Activated CD4-positive, alpha-beta T cell treated with anti-CD3 and anti-CD28 coated beads, Interleukin-2, amount 50 U/mL, for 48 hours (primary cell): ENCODE results near the gene DUS1L.
A peak's percentile ranks its signal among the peaks of the same experiment; 100 is the strongest.

Experiments
- DNase-seq, 2 experiments: peaks; one replicate each; pipeline ENCODE4 v3.0.0-alpha.2; 2020

DUS1L gene

DNA sequence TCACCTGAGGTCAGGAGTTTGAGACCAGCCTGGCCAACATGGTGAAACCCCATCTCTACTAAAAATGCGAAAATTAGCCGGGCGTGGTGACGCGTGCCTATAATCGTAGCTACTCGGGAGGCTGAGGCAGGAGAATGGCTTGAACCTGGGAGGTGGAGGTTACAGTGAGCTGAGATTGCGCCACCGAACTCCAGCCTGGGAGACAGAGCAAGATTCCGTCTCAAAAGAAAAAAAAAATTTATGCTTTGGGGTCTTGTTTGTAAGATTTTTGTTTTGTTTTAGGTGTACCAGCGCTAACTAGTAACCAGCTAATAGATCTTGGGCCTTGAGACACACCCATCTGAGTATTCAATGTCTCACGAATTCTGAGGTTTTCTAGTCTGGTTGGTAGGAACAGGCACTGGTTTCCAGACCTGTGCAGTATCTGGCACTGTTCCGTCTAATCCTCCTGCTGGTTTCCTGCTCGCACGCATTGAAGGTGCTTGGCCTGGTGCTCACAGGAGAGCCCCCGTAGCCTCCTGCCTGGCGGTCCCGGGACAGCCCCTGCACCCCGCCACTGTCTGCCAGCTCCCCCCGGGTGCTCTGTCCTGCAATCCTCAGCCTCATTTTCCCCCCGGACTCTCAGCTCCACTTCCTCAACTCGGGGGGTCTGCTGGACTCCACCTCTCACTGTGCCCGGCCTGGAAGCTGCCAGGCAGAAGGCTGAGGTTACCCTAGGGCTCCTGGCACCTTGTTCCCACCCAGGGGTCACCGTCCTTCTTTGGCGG, 10.6 kb upstream of the DUS1L start:
- DNase-seq: no peak

DNA sequence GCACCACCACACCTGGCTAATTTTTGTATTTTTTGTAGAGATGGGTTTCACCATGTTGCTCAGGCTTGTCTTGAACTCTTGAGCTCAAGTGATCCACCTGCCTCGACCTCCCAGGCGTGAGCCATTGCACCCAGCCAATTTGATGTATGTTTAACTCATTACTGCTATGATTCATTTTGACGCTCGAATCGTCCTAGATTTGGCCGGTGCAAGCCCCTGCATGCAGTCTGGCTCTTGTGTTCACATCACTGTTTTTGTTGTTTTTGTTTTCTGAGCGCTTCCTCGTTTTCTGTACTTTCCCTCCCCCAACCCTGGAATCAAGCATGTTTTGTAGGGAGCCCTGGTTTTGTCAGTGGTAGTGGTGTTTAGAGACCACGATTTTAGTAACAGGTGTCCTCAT, 7.8 kb upstream of the DUS1L start:
- DNase-seq: no peak

- no peak for DNase-seq
Observed at GRCh38 chr17:82072827-82073226, 7.2 kb upstream of the DUS1L start.

DNA sequence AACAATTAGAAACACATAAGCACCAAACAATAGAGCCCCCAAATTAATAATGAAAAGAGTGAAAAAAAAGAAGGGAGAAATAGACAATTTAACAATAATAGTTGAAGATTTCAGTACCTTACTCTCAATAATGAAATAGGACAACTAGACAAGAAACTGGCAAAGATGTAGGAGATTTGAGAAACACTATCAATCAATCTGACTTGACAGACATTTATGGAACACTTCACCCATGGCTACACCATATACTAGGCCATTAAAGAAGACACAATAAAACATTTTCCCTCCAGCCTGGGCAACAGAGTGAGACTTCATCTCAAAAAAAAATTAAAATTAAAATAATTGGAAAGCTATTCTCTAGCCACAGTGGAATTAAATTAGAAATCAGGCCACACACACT, 5.0 kb upstream of the DUS1L start:
- no peak for DNase-seq

DNA sequence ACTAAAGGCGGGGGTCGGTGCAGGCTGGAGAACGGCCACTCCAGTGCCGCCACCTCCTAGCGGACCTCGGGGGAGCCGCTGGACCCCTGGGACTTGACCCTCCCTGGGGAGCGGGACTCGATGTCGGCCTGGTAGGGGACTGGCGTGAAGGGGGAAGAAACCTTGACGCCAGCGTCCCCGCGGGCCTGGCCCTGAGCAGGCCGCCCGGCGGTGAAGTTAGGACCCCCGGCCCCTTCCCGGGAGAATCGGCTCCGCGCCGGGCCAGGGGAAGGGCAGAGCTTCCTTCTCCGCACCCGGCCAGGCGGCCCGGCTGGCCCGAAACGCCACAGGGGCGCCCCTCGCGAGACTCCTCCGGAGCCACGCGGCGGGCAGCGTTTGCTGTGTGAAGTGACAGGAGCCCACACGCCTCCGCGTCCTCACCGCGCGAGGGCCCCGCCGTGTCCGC, 389 bp downstream of the DUS1L start:
- DNase-seq: no peak

GRCh38 chr17:82064433-82065192, 991 bp downstream of the DUS1L start:
- no peak for DNase-seq

DNA sequence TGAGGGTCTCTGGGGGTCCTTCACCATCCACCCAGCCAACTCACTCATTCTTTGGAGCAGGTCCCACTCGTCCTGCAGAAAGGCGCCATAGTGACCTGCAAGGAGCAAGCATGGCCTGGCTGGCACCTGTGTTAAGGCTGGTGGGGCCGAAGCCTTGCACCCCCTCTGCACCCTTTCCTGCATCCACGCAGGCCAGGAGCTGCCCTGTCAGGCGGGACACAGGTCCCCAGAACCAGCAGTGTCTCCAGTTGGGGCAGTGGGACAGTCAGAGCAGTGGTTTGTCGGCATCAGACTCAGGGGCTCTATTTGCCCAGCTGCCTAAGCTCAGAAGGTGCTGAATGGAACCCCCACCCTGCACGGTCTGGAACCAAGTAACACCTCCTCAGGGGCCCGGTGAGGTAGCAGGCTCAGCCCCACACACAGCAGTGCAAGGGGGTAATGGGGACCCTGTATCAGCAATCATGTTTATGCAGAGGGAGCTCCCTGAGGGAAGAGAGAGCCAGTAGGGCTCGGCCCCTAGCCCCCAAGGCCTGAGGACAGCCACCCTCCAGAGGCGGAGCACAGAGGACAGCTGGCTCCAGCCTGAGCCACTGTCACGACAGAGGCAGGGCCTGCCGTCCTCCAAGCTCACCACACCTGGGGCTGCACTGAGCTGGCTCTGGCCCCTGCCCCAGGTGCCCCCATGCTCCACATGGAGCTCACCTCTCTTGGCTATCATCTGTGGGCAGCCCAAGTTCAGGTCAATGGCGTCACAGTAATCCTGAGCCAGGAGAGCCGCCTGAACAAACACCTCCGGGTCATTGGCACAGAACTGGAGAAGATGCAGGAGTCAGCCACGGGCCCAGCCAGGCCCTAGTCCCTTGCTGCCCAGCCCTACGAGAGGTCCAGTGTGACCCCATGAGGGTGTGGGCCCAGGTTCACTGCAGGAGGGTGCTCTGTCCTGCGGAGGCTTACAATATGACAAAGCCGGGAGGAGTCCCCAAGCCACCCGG, 1.9 kb downstream of the DUS1L start:
- no peak for DNase-seq

DNA sequence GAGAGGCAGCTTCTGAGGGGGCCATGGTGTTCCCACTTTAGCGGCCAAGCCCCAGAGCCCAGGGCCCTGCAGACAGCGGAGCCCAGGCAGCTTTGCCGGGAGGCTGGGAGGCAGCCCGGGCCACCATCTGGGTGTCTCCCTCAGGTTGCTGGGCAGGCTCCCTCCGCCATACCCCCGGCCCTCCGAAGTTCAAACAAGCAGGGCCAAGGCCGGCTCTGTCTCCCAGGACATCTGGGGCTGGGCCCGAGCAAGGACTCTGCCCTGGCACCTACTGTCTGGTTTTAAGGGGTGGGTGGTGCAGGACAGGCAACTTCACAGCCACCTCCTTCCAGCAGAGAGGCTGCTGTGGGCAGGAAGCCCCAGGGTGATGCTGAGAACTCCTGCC, 2.6 kb downstream of the DUS1L start:
- no peak for DNase-seq

DNA sequence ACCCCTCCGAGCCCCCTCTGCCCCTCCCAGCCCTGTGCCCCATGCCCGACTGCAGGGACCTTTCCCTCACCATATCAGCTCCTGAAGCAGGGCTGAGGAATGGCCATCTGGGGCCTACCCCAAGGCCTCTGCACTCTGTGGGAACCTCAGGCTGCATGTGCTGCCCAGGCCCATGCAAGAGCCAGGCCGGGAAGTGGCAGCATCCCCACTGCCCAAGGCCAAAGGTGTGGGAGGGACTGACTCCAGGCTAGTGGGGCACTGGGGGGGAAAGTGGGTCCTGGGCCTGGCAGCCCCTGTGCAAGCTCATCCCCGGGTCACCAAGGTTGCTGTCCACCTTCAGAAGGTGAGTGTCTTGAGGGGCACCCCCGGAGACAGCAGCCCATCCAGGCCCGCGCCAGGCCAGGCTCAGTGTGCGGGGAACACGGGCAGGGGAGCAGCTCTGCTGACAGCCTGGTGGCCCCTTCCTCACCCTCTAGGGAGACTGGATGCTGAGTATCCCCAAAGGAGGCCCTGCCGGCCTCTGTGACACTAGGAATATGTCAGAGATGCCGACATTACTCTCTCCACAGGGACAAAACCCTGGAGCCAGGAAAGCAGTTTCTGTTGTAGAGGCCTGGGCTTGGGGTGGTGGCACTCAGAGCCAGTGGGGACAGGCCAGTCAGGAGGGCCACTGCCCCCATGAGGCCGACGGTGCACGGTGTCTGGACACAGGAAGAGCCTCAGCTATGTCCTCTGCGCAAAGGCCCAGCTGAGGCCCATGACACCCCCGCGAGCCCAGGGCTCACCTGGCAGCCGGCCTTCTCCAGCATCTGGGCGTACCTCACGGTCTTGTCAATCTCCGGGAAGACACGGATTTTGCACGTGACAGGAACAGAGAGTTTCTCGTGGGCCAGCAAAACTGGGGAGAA, 3.3 kb downstream of the DUS1L start:
- no peak for DNase-seq

DNA sequence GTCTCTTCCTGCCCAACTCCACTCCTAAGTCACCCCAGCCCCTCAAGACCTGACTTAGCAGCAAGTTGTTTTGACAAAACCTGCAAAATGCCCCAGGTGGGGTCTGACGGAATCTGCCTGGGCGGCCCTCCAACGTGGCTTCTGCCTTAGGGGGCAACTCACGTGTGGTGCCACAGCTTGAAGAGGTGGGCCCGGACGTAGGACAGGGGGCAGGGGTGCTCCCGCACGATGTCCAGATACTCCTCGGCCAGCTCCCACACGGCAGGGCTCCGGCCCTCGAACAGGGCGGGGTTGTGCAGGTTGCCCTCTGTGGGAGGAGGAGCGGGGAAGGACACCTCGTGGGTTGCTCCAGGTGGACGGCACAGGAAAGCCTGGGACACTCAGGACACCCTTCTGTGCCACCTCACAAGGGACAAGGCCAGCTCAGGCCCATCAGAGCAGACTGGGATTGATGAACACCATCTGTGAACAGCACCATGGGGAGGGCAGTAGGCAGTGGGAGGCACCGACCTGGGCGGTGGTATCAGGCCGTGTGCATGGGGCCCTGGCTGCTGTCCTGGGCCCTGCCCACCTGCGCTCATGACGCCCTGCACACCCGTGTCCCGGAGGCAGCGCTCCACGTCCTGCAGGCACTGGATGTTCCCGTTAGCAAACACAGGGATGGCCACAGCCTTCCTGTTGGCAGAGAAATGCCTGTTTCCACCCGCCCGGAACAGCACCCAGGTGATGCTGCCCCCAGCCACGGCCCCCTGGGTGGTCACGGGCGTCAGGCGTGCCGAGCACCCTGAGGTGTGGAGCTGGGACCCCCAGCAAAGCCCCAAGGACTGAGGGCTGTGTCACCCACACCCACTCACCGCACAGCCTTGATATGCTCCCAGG, 4.3 kb downstream of the DUS1L start:
- DNase-seq: no peak

DNA sequence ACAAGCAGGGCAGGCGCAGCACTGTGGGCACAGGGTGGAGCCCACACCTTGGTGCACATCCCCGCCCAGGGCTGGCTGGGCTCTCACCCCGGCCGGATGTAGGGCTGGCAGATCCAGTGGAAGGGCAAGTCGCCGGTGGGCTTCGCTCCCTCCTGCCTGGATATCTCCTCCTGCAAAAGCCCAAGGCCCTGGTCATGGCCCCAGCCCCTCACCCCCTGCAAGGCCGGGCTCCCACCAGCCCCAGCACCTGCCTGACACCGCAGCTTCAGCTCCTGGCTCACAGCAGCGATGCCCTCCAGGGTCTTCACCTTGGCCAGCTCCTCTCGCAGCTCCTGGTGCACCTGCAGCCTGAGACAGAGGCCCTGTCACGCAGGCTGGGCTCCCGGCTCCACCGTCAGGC, 5.0 kb downstream of the DUS1L start:
- DNase-seq: no peak

DNA sequence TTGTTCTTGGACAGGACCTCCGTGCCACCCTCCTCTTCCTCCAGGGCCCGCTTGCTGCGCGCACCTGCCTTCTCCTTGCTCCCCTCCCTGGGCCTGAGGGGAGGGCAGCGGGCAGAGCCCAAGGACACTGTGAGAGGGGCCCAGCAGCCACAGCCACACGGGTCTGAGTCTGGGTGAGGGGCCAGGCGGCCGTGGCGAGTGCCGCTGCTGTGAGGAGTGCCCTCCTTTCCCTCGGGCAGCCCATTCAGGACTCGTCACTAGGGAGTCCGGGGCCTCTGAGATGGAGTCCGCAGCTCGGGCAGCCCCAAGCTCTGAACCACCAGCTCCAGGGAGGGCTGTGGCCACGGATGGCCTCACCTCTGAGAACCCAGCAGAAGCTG, 5.6 kb downstream of the DUS1L start:
- no peak for DNase-seq

GRCh38 chr17:82059272-82060000, 6.2 kb downstream of the DUS1L start:
- DNase-seq: no peak

DNA sequence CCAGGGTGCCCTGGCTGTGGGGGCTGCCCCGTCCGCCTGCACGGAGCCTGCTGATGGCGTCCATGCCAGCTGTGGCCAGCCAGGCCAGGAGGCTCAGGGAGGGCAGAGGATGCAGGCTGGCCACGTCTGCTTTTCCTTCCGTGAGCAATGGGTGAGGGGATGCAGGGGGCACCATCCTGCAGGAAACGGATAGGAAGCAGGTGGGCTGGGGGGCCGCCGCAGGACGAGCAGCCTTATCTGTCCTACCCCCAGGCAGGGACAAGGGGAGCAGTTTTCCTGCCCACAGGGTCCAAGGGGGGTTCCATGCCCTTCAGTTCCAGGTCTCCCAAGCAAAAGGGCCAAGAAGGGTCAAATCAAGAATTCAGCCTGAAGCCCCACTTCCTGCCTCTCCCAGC, 6.8 kb downstream of the DUS1L start:
- DNase-seq: no peak

- DNase-seq: no peak
Observed at GRCh38 chr17:82058230-82058854, 7.3 kb downstream of the DUS1L start.

GRCh38 chr17:82056729-82057621, 8.6 kb downstream of the DUS1L start:
- DNase-seq: peak in 1 of 2 experiments; percentile 4

- no peak for DNase-seq
Observed at GRCh38 chr17:82055965-82056728, 9.5 kb downstream of the DUS1L start.
